ENCODE measurements around the gene RNF38.

The RNF38 gene

GRCh38 chr9:36441966-36442365 lies 41.9 kb upstream of the RNF38 start:
- POLR2A ChIA-PET = no interaction called here
- H3K4me3 ChIP-seq (ENCODE audit: low read depth, low read length) = no peak overlapping the region

More at GRCh38 chr9:36441966-36442365, 41.9 kb upstream of the RNF38 start:
- Histone ChIP-seq H3K27ac (ENCODE audit: extremely low read depth, low read depth, low read length) (no peak overlapping the region), H3K4me1 (ENCODE audit: control insufficient read depth, insufficient read depth, low read length) (no peaks in the 10 kb centered on the region), H3K36me3 (ENCODE audit: control insufficient read depth in 2 of 2, insufficient read depth in 1 of 2, low read length in 2 of 2) (no peaks in the 10 kb centered on the region; a peak in 1 of 3 replicates), H3K9me3 (ENCODE audit: control insufficient read depth, insufficient read depth, low read depth, low read length) (no peaks in the 10 kb centered on the region)
- CTCF ChIA-PET = interaction anchor here (1.2 to 2.9 kb wide), 3 partner anchors 8 to 35 kb away, joined by 3 to 29 read pairs (median 17); no protein-coding TSS in a partner anchor
- TF ChIP-seq, protein P1, sequence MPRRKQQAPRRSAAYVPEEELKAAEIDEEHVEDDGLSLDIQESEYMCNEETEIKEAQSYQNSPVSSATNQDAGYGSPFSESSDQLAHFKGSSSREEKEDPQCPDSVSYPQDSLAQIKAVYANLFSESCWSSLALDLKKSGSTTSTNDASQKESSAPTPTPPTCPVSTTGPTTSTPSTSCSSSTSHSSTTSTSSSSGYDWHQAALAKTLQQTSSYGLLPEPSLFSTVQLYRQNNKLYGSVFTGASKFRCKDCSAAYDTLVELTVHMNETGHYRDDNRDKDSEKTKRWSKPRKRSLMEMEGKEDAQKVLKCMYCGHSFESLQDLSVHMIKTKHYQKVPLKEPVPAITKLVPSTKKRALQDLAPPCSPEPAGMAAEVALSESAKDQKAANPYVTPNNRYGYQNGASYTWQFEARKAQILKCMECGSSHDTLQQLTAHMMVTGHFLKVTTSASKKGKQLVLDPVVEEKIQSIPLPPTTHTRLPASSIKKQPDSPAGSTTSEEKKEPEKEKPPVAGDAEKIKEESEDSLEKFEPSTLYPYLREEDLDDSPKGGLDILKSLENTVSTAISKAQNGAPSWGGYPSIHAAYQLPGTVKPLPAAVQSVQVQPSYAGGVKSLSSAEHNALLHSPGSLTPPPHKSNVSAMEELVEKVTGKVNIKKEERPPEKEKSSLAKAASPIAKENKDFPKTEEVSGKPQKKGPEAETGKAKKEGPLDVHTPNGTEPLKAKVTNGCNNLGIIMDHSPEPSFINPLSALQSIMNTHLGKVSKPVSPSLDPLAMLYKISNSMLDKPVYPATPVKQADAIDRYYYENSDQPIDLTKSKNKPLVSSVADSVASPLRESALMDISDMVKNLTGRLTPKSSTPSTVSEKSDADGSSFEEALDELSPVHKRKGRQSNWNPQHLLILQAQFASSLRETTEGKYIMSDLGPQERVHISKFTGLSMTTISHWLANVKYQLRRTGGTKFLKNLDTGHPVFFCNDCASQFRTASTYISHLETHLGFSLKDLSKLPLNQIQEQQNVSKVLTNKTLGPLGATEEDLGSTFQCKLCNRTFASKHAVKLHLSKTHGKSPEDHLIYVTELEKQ (tag by site-specific recombination; IDR thresholded peaks at IDR 0.05; ENCODE audit: borderline replicate concordance) = no peak
- TF ChIP-seq ZNF202 (tag by site-specific recombination; IDR thresholded peaks at IDR 0.05; ENCODE audit: borderline replicate concordance) = no peak
- TF ChIP-seq ZNF623 (tag by site-specific recombination; IDR thresholded peaks at IDR 0.05) = no peak
- no peak for TF ChIP-seq GFI1B (tag by site-specific recombination; IDR thresholded peaks at IDR 0.05)
- no peak for TF ChIP-seq ZNF394 (tag by site-specific recombination; IDR thresholded peaks at IDR 0.05; ENCODE audit: borderline replicate concordance)
- no peak for TF ChIP-seq ZNF580 (tag by site-specific recombination; IDR thresholded peaks at IDR 0.05)
- TF ChIP-seq, protein P2, sequence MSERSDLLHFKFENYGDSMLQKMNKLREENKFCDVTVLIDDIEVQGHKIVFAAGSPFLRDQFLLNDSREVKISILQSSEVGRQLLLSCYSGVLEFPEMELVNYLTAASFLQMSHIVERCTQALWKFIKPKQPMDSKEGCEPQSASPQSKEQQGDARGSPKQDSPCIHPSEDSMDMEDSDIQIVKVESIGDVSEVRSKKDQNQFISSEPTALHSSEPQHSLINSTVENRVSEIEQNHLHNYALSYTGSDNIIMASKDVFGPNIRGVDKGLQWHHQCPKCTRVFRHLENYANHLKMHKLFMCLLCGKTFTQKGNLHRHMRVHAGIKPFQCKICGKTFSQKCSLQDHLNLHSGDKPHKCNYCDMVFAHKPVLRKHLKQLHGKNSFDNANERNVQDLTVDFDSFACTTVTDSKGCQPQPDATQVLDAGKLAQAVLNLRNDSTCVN (tag by site-specific recombination; optimal IDR thresholded peaks at IDR 0.05) = no peak
- no peak for TF ChIP-seq ZNF701 (tag by site-specific recombination; IDR thresholded peaks at IDR 0.05)
- no peak for TF ChIP-seq GLIS1 (tag by site-specific recombination; IDR thresholded peaks at IDR 0.05)
- no peak for TF ChIP-seq MEIS1 (CRISPR knock-in tag; IDR thresholded peaks at IDR 0.05; ENCODE audit: borderline replicate concordance)
- TF ChIP-seq PRDM10 (tag by site-specific recombination; IDR thresholded peaks at IDR 0.05) = no peak
- TF ChIP-seq ZSCAN16 (tag by site-specific recombination; IDR thresholded peaks at IDR 0.05) = no peak
- TF ChIP-seq TCF7L2 (IDR thresholded peaks at IDR 0.05; ENCODE audit: borderline replicate concordance, low read depth, low read length) = no peak
- TF ChIP-seq HOXC10 (CRISPR knock-in tag; IDR thresholded peaks at IDR 0.05) = no peak
- TF ChIP-seq, protein P3, sequence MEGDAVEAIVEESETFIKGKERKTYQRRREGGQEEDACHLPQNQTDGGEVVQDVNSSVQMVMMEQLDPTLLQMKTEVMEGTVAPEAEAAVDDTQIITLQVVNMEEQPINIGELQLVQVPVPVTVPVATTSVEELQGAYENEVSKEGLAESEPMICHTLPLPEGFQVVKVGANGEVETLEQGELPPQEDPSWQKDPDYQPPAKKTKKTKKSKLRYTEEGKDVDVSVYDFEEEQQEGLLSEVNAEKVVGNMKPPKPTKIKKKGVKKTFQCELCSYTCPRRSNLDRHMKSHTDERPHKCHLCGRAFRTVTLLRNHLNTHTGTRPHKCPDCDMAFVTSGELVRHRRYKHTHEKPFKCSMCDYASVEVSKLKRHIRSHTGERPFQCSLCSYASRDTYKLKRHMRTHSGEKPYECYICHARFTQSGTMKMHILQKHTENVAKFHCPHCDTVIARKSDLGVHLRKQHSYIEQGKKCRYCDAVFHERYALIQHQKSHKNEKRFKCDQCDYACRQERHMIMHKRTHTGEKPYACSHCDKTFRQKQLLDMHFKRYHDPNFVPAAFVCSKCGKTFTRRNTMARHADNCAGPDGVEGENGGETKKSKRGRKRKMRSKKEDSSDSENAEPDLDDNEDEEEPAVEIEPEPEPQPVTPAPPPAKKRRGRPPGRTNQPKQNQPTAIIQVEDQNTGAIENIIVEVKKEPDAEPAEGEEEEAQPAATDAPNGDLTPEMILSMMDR (tag by site-specific recombination; IDR thresholded peaks at IDR 0.05) = no peak
- no peak for TF ChIP-seq YY1 (tag by site-specific recombination; IDR thresholded peaks at IDR 0.05)

All from HEK293 (cell line).